ENCODE data around the gene FAM89A. TPM values are rescaled to one million over a fixed set of nuclear protein-coding genes. Genes with fewer than 3 reads are reported as not detected.

The FAM89A gene
- total RNA-seq, 1 experiment from 2014 or later: 0.24 TPM

GRCh38 chr1:230982696-230983095, 57.4 kb downstream of the FAM89A start:
- H3K4me1 ChIP-seq (replicated peaks; ENCODE audit: insufficient read depth): peaks cover 9% of the 10 kb centered on the region
- H3K9me3 ChIP-seq (ENCODE audit: insufficient read depth, low read depth): no peaks in the 10 kb centered on the region
- no peaks in the 10 kb centered on the region for H3K9me2 ChIP-seq (ENCODE audit: insufficient read depth)
- H3K79me2 ChIP-seq (ENCODE audit: low read depth): peaks cover 25% of the 10 kb centered on the region
- no peak overlapping the region for H3K4me3 ChIP-seq
- H3K27me3 ChIP-seq (ENCODE audit: insufficient read depth, low read depth): no peaks in the 10 kb centered on the region
- DNase-seq: no peak
- ChIA-PET CTCF (no interaction called here), POLR2A (ENCODE audit: unreplicated experiment) (no interaction called here)
- no peak overlapping the region for H3K27ac ChIP-seq
- H4K20me1 ChIP-seq (ENCODE audit: insufficient read depth): no peaks in the 10 kb centered on the region; the same call in 1 of the 2 replicates
- no peak overlapping the region for H3K4me2 ChIP-seq
- H3F3A ChIP-seq (ENCODE audit: insufficient read depth, low read depth): no peaks in the 10 kb centered on the region
- TF ChIP-seq EZH2 (IDR thresholded peaks at IDR 0.05; ENCODE audit: low read depth): no peak
- TF ChIP-seq CTCF (conservative IDR thresholded peaks at IDR 0.05): no peak
- no peak overlapping the region for H2AFZ ChIP-seq
- H3K36me3 ChIP-seq (ENCODE audit: low read depth): no peaks in the 10 kb centered on the region
- no TSS peak for BruUV-seq (replicated peaks)
- intact Hi-C loops (cut with micrococcal nuclease; ENCODE audit: unreplicated experiment): no loop called here

- no peaks in the 10 kb centered on the region for H3K9me3 ChIP-seq (ENCODE audit: insufficient read depth, low read depth)
- peak overlapping the region; percentile 93; the same call in 1 of the 2 replicates for H2AFZ ChIP-seq
- H3K4me2 ChIP-seq: peak overlapping the region; percentile 82
- no peaks in the 10 kb centered on the region; the same call in 1 of the 2 replicates for H3K36me3 ChIP-seq (ENCODE audit: low read depth)
- TF ChIP-seq EZH2 (IDR thresholded peaks at IDR 0.05; ENCODE audit: low read depth) (no peak), CTCF (conservative IDR thresholded peaks at IDR 0.05) (no peak)
- BruUV-seq (replicated peaks): no TSS peak
- ChIA-PET CTCF (no interaction called here), POLR2A (ENCODE audit: unreplicated experiment) (no interaction called here)
- no peaks in the 10 kb centered on the region for H4K20me1 ChIP-seq (ENCODE audit: insufficient read depth)
- no peak overlapping the region for H3K27ac ChIP-seq
- DNase-seq: no peak
- H3K4me3 ChIP-seq: peak overlapping the region; percentile 75
- peaks cover 19% of the 10 kb centered on the region for H3K4me1 ChIP-seq (replicated peaks; ENCODE audit: insufficient read depth)
- H3F3A ChIP-seq (ENCODE audit: insufficient read depth, low read depth): peaks cover 3% of the 10 kb centered on the region; the same call in 1 of the 2 replicates
- H3K27me3 ChIP-seq (ENCODE audit: insufficient read depth, low read depth): no peaks in the 10 kb centered on the region
- H3K9me2 ChIP-seq (ENCODE audit: insufficient read depth): no peaks in the 10 kb centered on the region
- peaks cover 47% of the 10 kb centered on the region for H3K79me2 ChIP-seq (ENCODE audit: low read depth)
- intact Hi-C loops (cut with micrococcal nuclease; ENCODE audit: unreplicated experiment): loop anchor here (1.0 to 5.0 kb wide), 7 partner anchors 111 to 348 kb away; partner anchors contain the start of genes C1orf198 and COG2
Measured at GRCh38 chr1:230979952-230980351, 60.1 kb downstream of the FAM89A start.

- H3K9me2 ChIP-seq (ENCODE audit: insufficient read depth): no peaks in the 10 kb centered on the region
- POLR2A ChIA-PET (ENCODE audit: unreplicated experiment): interaction anchor here (0.6 kb wide), 1 partner anchor 28 kb away, joined by 4 read pairs; no protein-coding TSS in a partner anchor
- H3K36me3 ChIP-seq (ENCODE audit: low read depth): no peaks in the 10 kb centered on the region; the same call in 1 of the 2 replicates
- H3K4me3 ChIP-seq: peak overlapping the region; percentile 75
- H3K9me3 ChIP-seq (ENCODE audit: insufficient read depth, low read depth): no peaks in the 10 kb centered on the region
- peaks cover 3% of the 10 kb centered on the region; the same call in 1 of the 2 replicates for H3F3A ChIP-seq (ENCODE audit: insufficient read depth, low read depth)
- TF ChIP-seq CTCF (conservative IDR thresholded peaks at IDR 0.05) (no peak), EZH2 (IDR thresholded peaks at IDR 0.05; ENCODE audit: low read depth) (no peak)
- BruUV-seq (replicated peaks): TSS peak; percentile 66
- peaks cover 19% of the 10 kb centered on the region for H3K4me1 ChIP-seq (replicated peaks; ENCODE audit: insufficient read depth)
- H3K27me3 ChIP-seq (ENCODE audit: insufficient read depth, low read depth): no peaks in the 10 kb centered on the region
- peak overlapping the region; percentile 82 for H3K4me2 ChIP-seq
- peak overlapping the region; percentile 93 for H2AFZ ChIP-seq
- H4K20me1 ChIP-seq (ENCODE audit: insufficient read depth): no peaks in the 10 kb centered on the region
- peaks cover 47% of the 10 kb centered on the region for H3K79me2 ChIP-seq (ENCODE audit: low read depth)
- no peak overlapping the region for H3K27ac ChIP-seq
- DNase-seq: no peak
- intact Hi-C loops (cut with micrococcal nuclease; ENCODE audit: unreplicated experiment): loop anchor here (1.0 to 5.0 kb wide), 7 partner anchors 111 to 347 kb away; partner anchors contain the start of genes C1orf198 and COG2
- CTCF ChIA-PET: no interaction called here
Measured at GRCh38 chr1:230979389-230979716, 60.7 kb downstream of the FAM89A start.
